ENCODE data around the gene TAL1. TPM values are rescaled to one million over a fixed set of nuclear protein-coding genes. Genes with fewer than 3 reads are reported as not detected.
"Not testable (repeated sequence)": the region's sequence is repeated elsewhere in the genome, so short reads cannot be mapped to it uniquely, and the experiment has no call there.

Gene TAL1
- total RNA-seq, 1 donor: 10.8 TPM

DNA sequence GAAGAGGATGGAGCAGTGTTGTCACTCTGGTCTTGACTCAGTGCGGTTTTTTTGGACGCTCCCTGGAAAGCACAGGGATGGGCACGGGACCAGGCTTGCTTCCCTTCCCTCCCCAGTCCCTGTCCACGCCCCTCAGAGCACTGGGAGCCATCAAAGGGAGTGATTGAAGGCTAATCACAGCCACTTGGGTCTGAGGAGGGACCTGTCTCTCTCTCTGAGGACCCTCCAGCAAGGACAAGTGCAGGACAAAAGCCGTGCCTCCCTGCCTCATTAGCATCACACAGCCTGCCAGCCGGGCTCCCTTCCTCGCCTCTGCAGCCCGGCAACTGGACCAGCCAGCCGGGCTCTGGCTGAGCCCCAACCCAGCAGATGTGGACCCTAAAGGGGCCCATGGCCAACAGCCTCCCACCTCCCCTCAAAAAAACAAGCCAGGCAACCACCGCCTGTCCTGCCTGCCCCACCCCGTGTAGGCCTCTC is 23.6 kb downstream of the TAL1 start:
- Histone ChIP-seq H3K9me3 (ENCODE audit: low read depth, low read length) (no peaks in the 10 kb centered on the region), H3K4me1 (ENCODE audit: insufficient read depth, low read length) (peaks cover 8% of the 10 kb centered on the region), H3K27me3 (ENCODE audit: insufficient read depth, low read length) (no peaks in the 10 kb centered on the region), H3K4me3 (ENCODE audit: low read length) (no peak overlapping the region)

GRCh38 chr1:47207803-47208373 is 24.1 kb downstream of the TAL1 start:
- Histone ChIP-seq H3K9me3 (ENCODE audit: low read depth, low read length) (no peaks in the 10 kb centered on the region), H3K4me1 (ENCODE audit: insufficient read depth, low read length) (peaks cover 8% of the 10 kb centered on the region), H3K4me3 (ENCODE audit: low read length) (no peak overlapping the region), H3K27me3 (ENCODE audit: insufficient read depth, low read length) (no peaks in the 10 kb centered on the region)

DNA sequence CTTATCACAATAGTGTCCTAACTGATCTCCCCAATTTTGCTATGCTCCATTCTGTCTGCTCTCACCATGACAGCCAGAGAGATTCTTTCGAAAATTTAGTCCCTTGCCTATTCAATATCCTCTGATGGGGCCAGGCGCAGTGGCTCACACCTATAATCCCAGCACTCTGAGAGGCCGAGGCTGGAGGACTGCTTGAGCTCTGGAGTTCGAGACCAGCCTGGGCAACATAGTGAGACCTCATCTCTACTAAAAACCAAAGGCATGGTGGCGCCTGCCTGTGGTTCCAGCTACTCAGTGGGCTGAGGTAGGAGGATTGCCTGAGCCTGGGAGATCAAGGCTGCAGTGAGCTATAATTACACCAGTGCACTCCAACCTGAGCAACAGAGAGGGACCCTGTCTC is 26.1 kb downstream of the TAL1 start:
- Histone ChIP-seq H3K27me3 (ENCODE audit: insufficient read depth, low read length) (no peaks in the 10 kb centered on the region), H3K4me1 (ENCODE audit: insufficient read depth, low read length) (no peaks in the 10 kb centered on the region), H3K4me3 (ENCODE audit: low read length) (no peak overlapping the region), H3K9me3 (ENCODE audit: low read depth, low read length) (no peaks in the 10 kb centered on the region)

DNA sequence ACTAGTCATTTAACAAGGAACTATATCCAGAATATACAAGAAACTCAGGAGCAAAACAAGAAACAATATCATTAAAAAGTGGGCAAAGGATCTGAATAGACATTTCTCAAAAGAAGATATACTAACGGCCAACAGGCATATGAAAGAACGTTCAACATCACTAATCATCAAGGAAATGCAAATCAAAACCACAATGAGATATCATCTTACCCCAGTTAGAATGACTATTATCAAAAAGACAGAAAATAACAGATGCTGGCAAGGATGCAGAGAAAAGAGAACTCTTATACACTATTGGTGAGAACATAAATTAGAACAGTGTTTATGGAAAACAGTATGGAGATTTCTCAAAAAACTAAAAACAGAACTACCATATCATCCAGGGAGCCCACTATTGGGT is 28.5 kb downstream of the TAL1 start:
- not testable (repeated sequence) for H3K4me3 ChIP-seq (ENCODE audit: low read length); H3K27me3 ChIP-seq (ENCODE audit: insufficient read depth, low read length); H3K9me3 ChIP-seq (ENCODE audit: low read depth, low read length); H3K4me1 ChIP-seq (ENCODE audit: insufficient read depth, low read length)

GRCh38 chr1:47201179-47201578 is 30.8 kb downstream of the TAL1 start:
- H3K9me3 ChIP-seq (ENCODE audit: low read depth, low read length): no peaks in the 10 kb centered on the region
- no peak overlapping the region for H3K4me3 ChIP-seq (ENCODE audit: low read length)
- H3K27me3 ChIP-seq (ENCODE audit: insufficient read depth, low read length): peaks cover 3% of the 10 kb centered on the region
- H3K4me1 ChIP-seq (ENCODE audit: insufficient read depth, low read length): no peaks in the 10 kb centered on the region

DNA sequence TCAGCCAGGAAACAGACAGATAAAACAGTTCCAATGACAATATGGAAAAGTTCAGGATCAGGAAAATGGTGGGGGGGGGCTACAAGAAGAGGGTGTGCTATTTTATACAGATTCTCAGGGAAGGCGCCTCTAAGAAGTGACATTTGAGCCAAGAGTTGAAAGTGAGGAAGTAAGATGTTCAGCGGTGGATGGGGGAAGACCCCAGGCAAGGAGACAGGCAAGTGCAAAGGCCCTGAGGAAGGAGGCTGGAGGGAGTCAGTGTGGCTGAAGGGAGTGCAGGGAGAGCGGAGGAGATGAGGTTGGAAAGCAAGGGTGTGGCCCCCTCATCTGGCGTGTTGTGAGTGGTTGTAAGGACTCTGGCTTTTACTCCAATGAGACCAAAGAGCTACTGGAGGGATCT is 33.8 kb downstream of the TAL1 start:
- Histone ChIP-seq H3K4me3 (ENCODE audit: low read length) (no peak overlapping the region), H3K27me3 (ENCODE audit: insufficient read depth, low read length) (peaks cover 3% of the 10 kb centered on the region), H3K9me3 (ENCODE audit: low read depth, low read length) (no peaks in the 10 kb centered on the region), H3K4me1 (ENCODE audit: insufficient read depth, low read length) (no peaks in the 10 kb centered on the region)

DNA sequence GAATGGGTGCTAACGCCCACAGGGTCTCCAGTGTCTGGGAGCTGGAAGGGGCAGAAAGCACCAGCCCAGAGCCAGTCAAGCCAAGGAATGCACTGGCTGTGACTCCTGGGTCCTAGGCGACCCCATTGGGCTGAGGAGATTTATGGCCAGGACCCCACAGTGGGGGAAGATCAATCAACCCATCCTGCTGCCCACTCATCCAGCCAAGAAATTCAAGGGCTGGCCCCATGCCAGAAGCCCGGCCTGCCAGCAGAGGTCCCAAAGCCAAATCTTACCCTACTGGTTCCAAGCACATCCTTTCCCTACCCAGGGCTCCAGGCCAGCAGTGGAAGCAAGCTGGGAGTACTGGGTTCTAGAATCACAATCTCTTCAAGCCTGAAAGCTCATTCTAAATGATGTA is 35.4 kb downstream of the TAL1 start:
- Histone ChIP-seq H3K9me3 (ENCODE audit: low read depth, low read length) (no peaks in the 10 kb centered on the region), H3K27me3 (ENCODE audit: insufficient read depth, low read length) (peaks cover 3% of the 10 kb centered on the region), H3K4me3 (ENCODE audit: low read length) (no peak overlapping the region), H3K4me1 (ENCODE audit: insufficient read depth, low read length) (no peaks in the 10 kb centered on the region)

GRCh38 chr1:47195981-47196380 is 36.0 kb downstream of the TAL1 start:
- not testable (repeated sequence) for H3K27me3 ChIP-seq (ENCODE audit: insufficient read depth, low read length); H3K4me1 ChIP-seq (ENCODE audit: insufficient read depth, low read length); H3K9me3 ChIP-seq (ENCODE audit: low read depth, low read length); H3K4me3 ChIP-seq (ENCODE audit: low read length)

DNA sequence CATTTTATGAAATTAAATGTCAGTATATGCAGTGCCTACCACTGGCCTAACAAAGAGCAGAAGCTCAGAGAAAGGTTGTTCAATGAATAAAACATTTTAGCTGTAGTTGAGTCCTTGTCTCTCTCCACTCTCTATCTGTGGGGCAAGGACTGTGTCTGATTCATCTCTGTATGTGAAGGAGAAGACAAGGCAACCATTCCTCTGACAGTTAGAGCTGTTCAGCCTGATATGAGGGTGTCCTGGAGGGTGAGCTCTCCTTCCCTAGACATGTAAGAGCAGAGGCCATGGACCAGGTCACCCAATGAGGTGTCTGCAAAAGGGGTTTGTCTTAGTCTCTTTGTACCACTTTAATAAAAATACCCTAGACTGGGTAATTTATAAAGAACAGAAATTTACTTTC is 37.7 kb downstream of the TAL1 start:
- Histone ChIP-seq H3K9me3 (ENCODE audit: low read depth, low read length) (no peaks in the 10 kb centered on the region), H3K27me3 (ENCODE audit: insufficient read depth, low read length) (no peaks in the 10 kb centered on the region), H3K4me1 (ENCODE audit: insufficient read depth, low read length) (no peaks in the 10 kb centered on the region), H3K4me3 (ENCODE audit: low read length) (no peak overlapping the region)

DNA sequence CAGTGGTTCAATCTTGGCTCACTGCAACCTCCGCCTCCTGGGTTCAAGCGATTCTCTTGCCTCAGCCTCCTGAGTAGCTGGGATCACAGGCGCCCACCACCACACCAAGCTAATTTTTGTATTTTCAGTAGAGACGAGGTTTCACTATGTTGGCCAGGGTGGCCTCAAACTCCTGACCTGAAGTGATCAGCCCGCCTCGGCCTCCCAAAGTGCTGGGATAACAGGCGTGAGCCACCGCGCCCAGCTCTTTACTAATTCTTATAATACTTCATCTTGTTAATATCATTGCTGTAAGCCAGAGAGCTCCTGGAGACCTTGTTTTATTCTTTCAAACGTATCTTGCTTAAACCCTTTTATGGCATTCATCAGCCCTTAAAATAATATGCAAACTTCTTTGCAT is 38.5 kb downstream of the TAL1 start:
- H3K4me3 ChIP-seq (ENCODE audit: low read length); H3K9me3 ChIP-seq (ENCODE audit: low read depth, low read length); H3K27me3 ChIP-seq (ENCODE audit: insufficient read depth, low read length); H3K4me1 ChIP-seq (ENCODE audit: insufficient read depth, low read length): not testable (repeated sequence)

- Histone ChIP-seq H3K4me3 (ENCODE audit: low read length) (no peak overlapping the region), H3K4me1 (ENCODE audit: insufficient read depth, low read length) (no peaks in the 10 kb centered on the region), H3K27me3 (ENCODE audit: insufficient read depth, low read length) (no peaks in the 10 kb centered on the region), H3K9me3 (ENCODE audit: low read depth, low read length) (no peaks in the 10 kb centered on the region)
Observed at GRCh38 chr1:47192458-47193384, 39.3 kb downstream of the TAL1 start.

DNA sequence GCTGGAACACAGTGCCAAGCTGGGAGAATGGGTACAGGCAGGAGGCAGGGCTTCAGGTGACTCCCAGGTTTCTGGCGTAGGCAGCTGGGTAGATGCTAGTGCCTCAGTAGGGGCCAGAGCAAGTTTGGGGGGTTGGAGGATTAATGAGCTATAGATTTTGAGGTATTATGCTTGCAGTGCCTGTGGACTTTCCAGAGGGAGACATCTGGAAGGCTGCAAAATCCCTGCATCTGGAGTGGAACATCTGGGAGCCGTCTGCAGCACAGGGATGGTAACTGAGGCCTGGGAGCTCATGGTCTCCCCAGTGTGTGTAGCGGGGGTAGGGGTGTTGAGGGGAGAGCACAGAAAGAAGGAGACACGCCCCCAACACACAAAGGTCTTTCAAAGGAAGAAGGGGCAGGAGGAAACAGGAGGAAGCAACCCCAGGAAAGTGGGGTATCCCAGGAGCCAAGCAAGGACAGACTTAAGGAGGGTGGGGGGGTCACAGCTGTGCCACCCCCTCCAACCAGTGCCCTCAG is 40.0 kb downstream of the TAL1 start:
- H3K4me3 ChIP-seq (ENCODE audit: low read length): no peak overlapping the region
- H3K9me3 ChIP-seq (ENCODE audit: low read depth, low read length): no peaks in the 10 kb centered on the region
- no peaks in the 10 kb centered on the region for H3K27me3 ChIP-seq (ENCODE audit: insufficient read depth, low read length)
- H3K4me1 ChIP-seq (ENCODE audit: insufficient read depth, low read length): no peaks in the 10 kb centered on the region

DNA sequence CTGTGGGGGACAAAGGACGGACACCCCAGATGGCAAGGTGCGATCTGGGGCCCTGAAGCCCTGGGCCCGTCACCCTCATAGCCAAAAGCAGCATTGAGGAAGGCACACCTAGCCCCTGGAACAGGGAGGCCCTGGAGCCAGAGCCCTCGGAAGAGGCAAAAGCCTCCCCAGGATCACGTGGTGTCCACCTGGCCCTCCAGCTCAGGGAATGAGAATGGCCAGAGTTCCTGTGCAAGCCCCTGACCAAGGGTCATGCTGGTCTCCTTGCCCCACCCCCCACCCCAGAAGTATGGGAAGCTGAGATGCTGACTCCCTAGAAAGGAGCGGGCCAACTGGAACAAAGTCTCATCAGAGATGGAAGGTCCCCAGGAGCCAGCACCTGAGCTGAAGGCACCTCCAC is 41.2 kb downstream of the TAL1 start:
- no peaks in the 10 kb centered on the region for H3K4me1 ChIP-seq (ENCODE audit: insufficient read depth, low read length)
- no peaks in the 10 kb centered on the region for H3K9me3 ChIP-seq (ENCODE audit: low read depth, low read length)
- no peak overlapping the region for H3K4me3 ChIP-seq (ENCODE audit: low read length)
- no peaks in the 10 kb centered on the region for H3K27me3 ChIP-seq (ENCODE audit: insufficient read depth, low read length)

GRCh38 chr1:47190509-47190855 is 41.5 kb downstream of the TAL1 start:
- H3K4me3 ChIP-seq (ENCODE audit: low read length): no peak overlapping the region
- H3K27me3 ChIP-seq (ENCODE audit: insufficient read depth, low read length): no peaks in the 10 kb centered on the region
- no peaks in the 10 kb centered on the region for H3K4me1 ChIP-seq (ENCODE audit: insufficient read depth, low read length)
- no peaks in the 10 kb centered on the region for H3K9me3 ChIP-seq (ENCODE audit: low read depth, low read length)

- H3K4me1 ChIP-seq (ENCODE audit: insufficient read depth, low read length): no peaks in the 10 kb centered on the region
Observed at GRCh38 chr1:47189844-47190508, 42.0 kb downstream of the TAL1 start, which contains the start of gene PDZK1IP1. Gene PDZK1IP1, minus strand, starts transcription at chr1:47190036. Its CDS starts 104 bp downstream, at chr1:47189932.

More at GRCh38 chr1:47189844-47190508, 42.0 kb downstream of the TAL1 start, which contains the start of gene PDZK1IP1:
- Histone ChIP-seq H3K4me3 (ENCODE audit: low read length) (no peak within 1 kb of the TSS), H3K9me3 (ENCODE audit: low read depth, low read length) (no peaks in the 10 kb centered on the region), H3K27me3 (ENCODE audit: insufficient read depth, low read length) (no peaks in the 10 kb centered on the region)
